Measurements from ENCODE around the gene NNT.
"Not testable (repeated sequence)": the region's sequence is repeated elsewhere in the genome, so short reads cannot be mapped to it uniquely, and the experiment has no call there.

The NNT gene

DNA sequence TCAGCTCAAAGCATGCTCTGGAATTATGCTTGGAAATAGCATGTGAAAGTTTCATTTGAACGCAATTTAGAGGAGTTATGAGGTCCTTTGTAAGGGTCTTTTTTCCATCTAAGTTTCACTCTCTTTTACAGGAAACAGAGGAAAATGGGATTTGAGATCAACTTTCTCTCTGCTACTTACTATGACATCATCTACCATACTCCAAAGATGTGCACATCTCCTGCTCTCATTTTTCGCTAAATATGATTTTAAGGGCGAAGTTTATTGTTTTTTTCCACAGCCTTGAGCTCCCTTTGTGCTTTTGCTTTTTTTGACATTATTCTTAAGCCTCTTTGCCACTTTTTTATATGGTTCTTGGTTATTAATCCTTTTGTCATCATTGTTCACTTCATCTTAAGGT, 125.6 kb downstream of the NNT start:
- no peak for DNase-seq

DNA sequence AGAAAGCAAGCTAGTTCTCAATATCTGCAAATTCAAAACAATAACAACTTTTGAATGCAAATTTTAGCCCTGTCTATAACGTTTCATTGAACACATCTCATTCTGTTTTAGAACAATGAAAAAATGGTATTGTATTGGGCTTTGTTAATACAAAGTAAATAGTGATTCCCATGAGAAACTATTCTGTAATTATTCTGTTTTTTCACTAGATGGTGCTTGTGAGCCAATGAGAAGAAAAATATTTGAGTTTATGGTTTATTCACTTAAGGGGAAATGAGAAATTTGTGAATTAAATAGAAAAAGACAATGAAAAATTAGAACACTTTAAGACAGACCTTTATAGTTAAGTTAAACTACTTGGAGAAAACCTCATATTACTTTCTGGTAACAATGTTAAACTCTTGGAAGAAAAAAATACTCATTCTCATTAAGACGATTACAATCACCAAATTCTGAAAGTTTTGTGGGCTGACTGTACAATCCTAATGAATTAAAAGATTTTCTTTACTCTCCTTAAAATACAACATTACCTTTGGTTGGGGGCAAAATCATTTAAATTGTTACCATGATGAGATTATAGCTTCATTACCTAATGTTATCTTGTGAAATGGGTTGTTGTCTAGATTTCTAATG, 127.0 kb downstream of the NNT start:
- no peak for DNase-seq

DNA sequence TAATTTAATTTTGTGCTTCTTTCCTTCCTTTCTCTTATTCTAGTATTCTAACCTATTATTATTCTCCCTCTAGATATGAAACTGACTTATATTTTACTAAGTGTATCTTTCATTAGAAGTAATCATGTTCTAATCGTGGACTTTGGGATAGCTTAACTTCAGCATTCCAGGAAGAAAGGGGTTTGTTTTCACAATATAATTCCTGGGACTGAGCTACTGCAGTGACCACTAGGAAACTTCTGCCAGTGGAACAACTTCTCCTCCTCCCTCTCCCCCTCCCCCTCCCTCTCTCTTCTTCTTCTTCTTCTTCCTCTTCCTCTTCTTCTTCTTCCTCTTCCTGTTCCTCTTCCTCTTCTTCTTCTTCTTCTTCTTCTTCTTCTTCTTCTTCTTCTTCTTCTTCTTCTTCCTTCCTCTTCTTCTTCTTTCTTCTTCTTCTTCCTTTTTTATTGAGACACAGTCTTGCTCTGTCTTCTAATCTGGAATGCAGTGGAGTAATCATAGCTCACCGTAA, 127.9 kb downstream of the NNT start:
- no peak for DNase-seq

DNA sequence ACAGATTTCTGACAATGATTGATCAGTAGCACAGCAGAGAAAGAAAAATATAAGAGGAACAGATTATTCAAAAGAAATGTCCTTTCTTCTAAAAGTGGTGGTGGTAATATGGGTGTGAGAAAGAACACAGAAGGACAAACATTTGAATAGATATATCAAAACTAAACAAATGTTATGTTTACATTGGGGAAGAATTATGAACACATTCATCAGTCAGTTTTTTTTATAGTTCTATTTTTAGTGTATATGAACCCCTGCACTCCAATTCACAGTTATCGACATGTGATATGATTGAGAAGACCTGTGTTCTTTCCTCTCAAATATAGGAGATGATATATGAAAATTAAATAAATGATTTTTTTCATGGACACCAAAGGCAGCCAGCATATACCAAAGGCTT, 128.6 kb downstream of the NNT start:
- no peak for DNase-seq

DNA sequence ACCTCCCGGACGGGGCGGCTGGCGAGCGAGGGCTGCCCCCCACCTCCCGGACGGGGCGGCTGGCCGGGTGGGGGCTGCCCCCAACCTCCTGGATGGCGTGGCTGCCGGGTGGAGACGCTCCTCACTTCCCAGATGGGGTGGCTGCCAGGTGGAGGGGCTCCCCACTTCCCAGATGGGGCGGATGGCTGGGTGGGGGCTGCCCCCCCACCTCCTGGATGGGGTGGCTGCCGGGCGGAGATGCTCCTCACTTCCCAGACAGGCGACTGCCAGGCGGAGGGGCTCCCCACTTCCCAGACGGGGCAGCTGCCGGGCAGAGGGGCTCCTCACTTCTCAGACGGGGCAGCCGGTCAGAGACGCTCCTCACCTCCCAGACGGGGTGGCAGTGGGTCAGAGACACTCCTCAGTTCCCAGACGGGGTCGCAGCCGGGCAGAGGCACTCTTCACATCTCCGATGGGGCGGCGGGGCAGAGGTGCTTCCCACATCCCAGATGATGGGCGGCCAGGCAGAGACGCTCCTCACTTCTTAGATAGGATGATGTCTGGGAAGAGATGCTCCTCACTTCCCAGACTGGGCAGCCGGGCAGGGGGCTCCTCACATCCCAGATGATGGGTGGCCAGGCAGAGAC, 143.1 kb downstream of the NNT start:
- DNase-seq = not testable (repeated sequence)

DNA sequence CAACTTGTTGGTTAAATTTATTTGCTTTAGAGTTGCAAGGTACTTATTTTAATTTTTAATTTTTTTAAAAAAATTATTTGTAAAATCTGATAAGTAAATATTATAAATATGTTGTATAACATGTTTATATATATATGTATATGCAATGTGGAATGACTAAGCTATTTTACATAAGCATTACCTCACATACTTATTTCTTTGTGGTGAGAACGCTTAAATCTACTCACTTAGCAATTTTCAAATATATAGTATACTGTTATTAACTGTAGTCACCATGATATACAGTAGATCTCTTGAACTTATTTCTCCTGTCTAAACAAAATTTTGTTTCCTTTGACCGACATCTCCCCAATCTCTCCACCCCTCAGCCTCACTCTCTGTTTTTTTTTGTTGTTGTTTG, 147.8 kb downstream of the NNT start:
- no peak for DNase-seq

DNA sequence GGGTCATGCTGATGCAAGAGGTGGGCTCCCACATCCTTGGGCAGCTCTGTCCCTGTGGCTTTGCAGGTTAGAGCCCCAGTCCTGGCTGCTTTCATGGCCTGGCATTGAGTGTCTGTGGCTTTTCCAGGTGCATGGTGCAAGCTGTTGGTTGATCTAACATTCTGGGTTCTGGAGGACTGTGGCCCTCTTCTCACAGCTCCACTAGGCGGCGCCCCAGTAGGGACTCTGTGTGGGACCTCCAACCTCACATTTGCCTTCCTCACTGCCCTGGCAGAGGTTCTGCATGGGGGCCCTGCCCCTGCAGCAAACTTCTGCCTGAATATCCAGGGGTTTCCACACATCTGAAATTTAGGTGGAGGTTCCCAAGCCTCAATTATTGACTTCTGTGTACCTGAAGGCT, 150.1 kb downstream of the NNT start:
- no peak for DNase-seq

Measured in stimulated activated CD4-positive, alpha-beta T cell treated with anti-CD3 and anti-CD28 coated beads, Interleukin-4, amount 100 ng/mL, for 24 hours (primary cell).